ENCODE data around the gene GSKIP.

GSKIP gene

DNA sequence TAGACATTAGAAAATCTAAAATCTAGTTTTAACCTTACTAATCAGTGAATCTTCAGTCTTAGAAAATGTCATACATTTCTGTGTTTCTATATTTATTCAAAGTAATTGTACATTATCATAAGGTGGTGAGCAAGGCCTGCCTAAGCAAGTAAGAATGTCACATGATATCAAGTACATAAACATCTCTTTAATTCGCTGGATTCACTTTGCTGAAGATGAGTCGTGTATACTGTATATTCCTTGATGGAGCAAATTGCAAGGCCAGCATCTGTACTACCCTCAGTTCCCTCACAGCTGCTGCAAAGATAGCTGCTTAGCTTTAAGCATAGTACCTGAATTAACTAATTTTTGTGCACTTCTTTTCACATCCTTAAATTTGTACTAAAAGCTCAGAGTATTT lies 20.1 kb downstream of the GSKIP start:
- DNase-seq = no peak

DNA sequence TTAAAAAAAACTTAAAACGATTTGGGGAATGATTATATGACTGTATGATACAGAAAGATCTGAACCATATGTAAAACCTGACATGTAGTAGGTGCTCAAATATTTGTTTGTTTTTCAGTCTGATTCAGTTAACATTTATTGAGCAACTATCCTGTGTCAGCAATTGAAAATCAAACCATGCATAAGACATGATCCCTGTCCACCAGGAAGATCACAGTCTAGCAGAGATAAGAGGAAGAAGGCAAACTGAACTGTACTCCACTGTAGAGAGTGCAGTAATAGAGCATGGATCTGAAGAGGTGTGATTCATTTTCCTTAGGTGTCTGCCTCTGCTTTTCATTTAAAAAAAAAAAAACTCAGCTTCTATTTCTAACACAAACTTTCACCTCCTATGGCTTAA lies 20.7 kb downstream of the GSKIP start:
- no peak for DNase-seq

DNA sequence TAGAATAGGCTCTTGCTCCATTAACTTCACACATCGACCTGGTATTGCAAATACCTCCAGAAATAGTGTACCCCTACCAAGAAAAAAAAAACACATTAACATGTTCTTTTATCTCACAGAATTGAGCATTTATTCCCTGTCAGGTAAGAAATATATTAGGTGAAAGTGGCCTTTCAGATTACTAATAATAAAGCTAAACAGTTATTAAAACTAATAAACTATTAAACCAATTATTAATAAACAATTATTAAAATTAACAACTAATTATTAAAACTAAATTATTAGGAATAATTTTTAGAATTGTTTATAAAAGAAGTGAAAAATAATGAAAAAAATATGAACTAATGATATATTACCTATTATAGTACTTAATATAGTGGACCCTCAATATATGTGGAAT lies 21.4 kb downstream of the GSKIP start:
- no peak for DNase-seq

DNA sequence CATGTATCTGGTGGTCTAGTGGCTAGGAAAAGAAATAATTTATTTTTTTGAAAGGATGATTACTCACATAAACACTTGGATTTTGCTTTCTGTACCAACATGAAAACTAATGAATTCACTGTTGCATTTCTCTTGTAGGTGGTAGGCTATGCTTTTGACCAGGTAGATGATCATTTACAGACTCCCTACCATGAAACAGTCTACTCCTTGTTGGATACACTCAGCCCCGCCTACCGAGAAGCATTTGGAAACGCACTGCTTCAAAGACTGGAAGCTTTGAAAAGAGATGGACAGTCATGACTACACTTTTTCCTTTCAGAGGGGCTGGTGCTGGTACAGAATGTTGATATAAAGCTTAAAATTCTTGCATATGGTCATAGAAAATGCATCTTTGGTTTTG lies 22.1 kb downstream of the GSKIP start:
- DNase-seq = no peak

DNA sequence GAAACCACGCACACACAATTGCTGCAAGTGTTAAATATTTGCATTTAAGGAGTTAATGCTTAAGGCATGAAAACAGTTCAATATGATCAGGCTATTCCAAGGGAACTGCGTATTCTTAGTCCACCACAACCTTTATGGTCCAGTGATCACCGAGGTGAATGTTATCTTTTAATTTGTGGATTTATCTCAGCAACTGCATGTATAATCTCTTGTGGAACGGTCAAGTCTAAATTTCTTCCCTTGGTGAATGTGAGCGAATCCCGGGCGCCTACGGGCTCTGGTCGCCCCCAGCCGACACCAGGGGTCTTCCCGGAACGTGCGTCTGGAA lies 27.6 kb downstream of the GSKIP start:
- no peak for DNase-seq

DNA sequence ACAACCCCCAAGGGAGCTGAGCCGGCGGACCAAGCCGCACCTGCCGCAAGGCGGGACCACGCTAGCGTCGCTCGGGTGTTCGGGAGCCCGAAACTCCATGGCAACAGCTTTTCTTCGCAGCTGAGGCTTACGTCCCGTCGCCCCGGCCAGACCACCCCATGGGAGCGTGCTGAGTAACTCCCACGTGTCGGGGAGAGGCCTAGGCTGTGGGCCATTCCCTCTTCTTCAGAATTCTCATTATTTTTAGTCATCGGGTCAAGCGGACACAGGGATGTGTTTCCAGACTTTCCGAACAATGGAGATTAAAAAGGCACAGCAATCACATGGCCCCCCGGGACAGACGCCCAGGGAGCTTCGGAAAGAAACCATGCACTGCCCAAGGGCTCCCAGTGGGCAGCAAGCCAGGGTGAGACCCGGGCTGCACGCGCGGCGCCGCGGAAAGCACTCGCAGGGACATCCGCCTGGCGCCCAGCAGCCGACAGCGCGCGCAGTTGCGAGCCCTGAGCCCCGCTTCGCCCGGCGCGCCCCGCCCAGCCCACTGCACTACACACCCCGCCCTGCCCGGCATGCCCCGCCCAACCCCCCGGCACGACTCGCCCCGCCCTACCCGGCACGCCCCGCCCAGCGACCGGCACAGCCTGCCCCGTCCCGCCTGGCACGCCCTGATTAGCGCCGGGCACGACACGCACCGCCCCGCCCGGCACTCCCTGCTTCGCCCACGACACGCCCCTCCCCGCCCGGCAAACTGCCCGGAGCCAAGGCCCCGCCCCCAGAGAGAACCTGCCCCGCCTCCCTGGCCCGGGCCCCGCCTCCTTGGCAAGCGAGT lies 28.2 kb downstream of the GSKIP start:
- peak; percentile 89 for DNase-seq

DNA sequence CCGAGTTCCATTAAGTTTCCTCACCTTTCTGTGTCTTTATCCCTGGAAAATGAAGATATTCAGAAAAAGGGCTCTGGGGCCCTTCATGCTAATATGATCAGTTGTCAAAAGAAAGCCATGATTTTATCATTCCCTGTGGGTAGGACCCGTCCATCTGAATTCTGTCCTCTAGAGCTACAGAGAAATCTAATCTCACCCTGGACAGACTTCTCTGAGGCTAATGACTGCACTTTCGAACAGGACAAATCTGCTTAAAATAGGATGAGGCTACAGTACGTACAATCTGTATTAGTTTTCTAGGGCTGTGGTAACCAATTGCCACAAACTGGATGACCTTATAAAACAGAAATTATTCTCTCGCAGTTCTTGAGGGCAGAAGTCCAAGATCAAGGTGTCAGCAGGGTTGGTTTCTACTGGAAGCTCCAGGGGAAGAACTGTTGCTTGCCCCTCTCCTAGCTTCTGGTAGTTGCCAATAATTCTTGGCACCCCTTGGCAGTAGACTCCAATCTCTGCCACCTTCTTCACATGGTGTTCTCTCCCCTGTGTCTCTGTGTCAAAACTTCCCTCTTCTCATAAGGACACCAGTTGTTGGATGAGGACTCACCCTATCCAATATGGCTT lies 29.9 kb downstream of the GSKIP start:
- no peak for DNase-seq

DNA sequence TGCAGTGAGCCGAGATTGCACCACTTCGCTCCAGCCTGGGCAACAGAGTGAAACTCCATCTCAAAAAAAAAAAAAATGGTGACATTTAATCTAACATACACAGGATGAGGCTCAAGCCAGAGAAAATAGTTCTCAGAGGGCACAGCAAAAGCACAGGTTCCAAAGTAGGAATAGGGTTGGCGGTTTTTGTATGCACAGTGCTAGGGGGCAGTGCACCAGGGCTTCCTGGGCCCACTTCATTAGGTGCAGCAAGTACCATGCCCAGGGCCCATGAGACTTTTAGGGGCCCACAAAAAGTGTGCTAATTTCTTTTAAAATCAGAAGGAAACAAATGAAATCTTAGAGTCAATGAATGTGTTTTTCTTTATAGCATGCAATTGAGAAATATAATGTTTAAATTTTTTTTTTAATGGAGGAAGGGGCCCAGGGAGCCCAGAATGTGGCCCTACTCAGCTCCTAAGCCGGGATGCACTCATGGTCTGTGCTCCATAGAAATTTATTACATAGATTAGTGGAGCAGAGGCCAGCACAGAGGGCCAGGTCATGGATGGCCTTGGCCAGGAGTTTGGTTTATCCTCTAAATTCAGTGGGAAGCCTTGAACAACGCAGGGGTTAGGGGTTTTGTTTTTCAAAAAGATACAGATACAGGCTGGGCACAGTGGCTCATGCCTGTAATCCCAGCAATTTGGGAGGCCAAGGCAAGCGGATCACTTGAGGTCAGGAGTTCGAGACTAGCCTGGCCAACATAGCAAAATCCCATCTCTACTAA lies 30.9 kb downstream of the GSKIP start:
- no peak for DNase-seq

DNA sequence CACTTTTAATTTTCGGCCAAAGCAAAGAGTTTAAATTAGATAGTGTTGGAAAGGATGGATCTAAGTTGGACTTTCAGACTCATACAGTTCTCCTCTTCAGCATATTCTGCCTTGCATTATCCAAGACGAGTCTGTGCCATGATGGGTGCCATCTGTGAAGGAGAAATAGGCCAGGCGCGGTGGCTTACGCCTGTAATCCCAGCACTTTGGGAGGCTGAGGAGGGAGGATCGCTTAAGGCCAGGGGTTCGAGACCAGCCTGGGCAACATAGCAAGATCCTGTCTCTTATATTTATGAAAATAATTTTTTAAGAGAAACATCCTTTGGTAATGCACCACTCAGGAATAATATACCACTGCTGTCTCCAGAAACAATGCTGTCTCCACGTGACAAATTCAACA lies 35.1 kb downstream of the GSKIP start:
- no peak for DNase-seq

DNA sequence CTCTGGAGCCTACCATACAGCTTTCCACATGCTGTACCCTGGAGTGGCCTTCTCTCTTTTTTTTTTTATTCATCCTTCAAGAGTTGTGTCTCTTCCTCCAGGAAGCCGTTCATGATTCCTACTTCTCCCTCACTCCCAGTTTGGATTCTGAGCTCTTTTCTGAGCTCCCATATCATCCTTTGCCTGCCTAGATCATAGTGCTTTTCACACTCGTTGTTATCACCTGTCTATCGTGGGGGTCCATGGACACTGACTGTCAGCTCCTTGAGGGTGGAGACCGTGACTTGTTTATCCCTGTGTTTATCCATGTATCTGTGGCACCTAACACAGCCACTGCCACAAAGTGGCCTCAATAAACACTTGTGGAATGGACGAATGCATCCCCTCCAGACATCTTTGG lies 35.6 kb downstream of the GSKIP start:
- DNase-seq = no peak

DNA sequence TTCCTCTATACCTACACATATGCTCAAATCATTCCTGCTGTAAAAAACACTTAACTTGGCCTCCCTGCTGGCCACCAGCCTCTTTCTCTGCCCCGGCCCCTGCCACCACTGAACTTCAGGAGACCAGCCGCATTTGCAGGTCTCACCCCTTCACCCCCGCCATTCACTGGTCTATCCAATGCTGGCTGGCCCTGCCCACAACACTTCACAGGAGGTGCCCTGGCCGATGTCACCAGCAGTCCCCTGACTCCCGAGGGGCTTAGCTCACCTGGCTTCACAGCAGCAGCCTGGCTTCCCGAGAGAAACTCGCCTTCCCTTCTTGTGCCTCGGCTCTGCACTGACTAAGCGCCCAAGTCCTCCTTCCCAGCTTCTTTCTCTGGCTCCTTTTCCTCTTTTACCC lies 36.1 kb downstream of the GSKIP start:
- DNase-seq = no peak

DNA sequence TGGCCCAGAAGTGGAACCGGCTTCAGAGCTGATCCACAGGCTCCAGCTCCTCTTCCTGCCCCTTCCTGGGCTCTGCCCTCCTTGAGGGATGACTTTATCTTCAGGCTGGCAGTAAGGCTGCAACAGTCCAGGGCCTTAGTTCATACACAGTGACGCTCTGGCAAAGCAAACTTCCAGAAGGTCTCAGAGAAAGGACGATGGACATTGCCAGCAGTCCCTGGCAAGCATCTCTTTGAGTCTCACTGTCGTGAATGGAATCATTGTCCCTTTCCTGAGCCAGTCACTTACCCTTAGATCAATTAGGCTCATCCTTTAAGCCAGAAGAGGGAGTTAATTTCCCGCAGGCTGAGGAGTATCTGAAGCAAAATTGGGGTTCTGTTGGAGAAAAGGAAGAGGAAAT lies 37.2 kb downstream of the GSKIP start:
- DNase-seq = no peak

DNA sequence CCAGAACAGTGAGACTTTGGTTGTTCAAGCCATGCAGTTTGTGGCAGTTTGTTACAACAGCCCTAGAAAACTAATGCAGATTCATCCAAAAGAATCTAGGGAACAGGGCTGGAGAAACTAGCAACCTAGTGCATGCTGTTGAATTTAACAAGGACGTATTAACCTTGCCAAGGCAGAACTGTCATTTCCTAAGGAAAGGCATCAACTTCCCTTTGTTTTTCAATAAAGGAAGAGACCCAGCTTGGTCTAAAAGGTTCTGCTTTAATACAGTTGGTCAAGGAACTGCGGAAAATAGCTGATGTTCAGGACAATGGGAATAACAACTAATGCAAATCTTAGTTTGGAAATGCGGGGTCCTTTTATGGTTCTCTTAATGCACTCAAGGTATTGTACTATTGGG lies 40.1 kb downstream of the GSKIP start:
- DNase-seq = no peak

DNA sequence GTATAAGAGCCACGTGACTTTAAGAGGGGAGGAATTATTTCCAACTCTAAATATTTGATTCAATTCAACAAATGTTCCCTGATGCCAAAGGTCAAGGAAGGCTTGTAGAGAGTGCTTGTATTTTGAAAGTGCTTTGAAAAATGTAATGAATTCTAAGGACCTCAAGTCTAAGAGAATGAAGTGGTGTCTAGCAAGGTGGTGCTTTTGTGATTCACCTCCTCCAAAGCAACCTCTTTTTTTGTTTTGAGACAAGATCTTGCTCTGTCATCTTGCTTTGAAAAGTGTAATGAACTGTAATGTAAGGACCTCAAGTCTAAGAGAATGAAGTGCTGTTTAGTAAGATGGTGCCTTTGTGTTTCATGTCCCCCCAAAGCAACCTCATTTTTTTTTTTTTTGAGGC lies 42.4 kb downstream of the GSKIP start:
- no peak for DNase-seq

DNA sequence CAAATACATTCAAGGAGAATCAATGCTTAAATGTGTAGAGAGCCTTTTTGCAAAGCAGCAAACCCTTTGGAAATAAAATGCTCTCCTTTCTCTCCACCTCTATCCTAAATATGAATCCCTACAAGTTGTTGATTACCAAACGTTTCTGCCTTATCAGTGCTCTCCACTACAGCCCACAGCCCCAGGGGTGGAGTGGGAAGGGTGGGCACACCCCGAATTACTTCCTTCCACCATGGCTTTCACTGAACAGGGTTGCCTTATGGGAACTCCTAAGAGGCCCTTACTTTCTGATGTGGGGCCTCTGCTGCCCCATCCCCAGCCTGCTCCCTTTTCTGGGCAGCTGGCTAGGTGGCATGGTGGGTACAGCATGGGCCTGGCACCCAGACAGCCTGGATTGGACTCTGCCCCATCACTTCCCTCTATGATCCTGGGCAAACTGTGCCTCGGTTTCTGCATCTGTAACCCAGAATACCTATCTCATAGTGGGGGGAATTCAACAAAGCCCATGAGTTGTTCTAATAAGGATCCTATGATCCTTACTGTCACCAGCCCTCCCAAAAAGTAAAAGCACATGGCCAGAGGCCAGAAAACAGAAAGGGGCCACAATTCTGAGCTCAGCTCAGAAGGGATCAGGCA lies 44.7 kb downstream of the GSKIP start:
- no peak for DNase-seq

DNA sequence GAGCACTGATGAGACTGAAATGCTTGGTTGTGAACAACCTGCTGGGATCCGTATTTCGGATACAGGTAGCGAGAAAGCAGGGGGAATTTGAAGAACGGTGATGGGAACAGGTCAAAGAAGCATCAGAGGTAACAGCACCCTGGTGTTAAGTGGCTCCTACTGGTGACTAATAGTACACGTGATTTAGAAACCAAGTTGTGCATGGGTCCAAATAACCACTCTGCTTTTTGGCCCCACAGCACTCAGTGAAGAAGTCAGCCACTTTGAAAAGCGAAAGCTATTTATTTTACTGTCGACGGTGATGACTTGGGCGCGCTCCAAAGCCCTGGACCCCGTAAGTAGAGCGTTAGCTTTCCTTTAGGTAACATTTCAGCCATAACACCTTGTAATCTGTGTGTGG lies 45.3 kb downstream of the GSKIP start:
- no peak for DNase-seq

DNA sequence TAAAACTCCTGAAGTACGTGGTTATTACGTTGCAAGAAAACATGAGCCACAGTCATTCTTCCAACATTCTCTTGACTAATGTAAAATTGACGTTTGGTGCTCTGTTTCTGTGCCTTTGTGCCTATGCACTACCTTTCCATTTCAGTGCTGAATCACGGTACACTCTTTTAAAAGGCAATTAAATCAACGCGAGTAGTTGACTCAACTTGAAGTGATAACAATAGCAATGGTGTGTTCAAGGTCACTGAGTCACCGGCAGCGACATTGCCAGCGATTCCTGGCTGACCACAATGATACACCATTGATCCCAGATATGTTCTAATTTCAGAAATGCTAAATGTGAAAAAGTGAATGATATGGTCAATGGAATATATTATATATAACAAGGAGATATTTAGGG lies 46.4 kb downstream of the GSKIP start:
- no peak for DNase-seq

DNA sequence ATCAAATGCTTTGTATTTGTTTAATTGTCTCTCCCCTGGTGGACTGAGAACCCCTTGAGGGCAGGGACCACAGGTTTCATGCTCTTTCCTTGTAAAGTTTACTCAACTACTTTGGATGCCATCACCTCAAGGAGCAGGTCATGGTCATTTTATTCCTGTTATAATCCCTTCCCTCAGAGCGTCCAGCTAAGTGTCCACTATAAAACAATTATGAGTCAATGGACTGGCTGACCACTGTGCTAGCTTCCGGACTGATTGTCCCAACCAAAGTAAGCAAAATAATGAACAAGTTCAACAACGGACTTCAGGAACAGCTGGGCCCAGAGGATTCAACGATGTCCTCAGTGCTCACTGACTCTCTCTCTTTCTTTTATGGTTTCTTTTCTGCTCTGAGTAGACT lies 46.8 kb downstream of the GSKIP start:
- no peak for DNase-seq

DNA sequence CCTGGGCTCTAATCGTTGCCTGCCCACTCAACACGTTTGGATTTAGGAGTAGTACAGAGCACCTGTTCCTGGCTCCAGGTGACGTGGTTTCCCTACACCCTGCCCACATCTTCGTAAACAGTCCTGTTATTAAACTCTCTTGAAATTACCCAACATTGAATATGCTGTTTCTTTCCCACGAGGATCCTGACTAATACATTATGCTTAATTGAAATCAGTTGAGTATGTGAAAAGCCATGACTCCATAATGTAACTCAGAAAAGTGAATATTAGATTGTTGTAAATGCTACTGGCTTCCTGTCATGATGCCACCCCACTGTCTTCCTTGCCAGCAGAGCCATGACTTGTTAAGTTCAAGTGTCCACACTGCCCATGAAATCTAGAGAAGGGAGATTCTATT lies 50.2 kb downstream of the GSKIP start:
- no peak for DNase-seq

DNA sequence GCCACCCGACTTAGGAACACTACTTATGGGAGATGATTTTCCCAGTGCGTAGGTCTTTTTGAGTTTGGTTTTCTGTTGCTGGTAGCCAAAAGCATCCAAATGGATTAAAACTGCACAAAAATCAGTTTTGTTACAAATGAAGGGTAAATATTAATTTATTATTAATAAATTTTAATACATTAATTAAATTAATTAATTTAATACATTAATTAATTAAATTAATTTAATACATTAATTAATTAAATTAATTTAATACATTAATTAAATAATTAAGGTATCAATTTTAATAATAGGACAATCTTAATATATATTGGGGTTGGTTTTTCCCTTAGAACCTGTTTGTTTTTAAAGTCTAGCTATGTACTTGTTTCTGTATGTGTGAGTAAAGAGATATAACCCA lies 52.2 kb downstream of the GSKIP start:
- no peak for DNase-seq

DNA sequence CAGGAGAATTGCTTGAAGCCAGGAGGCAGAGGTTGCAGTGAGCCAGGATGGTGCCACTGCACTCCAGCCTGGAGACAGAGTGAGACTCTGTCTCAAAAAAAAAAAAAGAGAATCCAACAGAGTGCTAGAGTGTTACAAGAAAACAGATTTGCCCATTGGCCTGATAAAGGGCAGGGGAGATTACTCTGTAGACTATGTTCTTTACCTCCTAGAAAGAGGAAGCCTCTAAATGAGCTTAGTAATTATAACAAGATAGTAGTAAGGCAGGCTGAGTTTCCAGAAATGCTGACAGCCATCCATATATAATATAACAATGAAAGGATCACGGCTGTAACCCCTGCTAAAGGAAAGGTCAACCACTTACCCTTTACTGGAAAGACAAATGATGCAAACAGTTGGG lies 53.0 kb downstream of the GSKIP start:
- no peak for DNase-seq

DNA sequence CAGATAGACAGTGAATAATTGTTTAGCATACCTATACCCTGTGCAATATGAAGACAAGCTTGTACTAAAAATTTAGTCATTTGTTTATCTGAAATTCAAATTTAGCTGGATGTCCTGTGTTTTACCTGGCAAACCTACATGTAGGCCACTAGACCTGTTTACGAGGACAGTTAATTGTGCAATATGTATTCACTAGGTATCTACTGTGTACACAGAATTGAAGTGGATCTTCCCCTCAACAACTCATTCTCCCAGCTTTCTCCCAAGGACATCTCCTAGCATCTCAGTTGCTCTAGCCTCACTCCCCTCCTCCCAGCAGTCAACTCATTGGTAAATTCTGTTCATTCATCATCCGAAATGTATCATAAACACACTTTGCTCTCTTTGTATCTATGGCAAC lies 53.9 kb downstream of the GSKIP start:
- DNase-seq = no peak

DNA sequence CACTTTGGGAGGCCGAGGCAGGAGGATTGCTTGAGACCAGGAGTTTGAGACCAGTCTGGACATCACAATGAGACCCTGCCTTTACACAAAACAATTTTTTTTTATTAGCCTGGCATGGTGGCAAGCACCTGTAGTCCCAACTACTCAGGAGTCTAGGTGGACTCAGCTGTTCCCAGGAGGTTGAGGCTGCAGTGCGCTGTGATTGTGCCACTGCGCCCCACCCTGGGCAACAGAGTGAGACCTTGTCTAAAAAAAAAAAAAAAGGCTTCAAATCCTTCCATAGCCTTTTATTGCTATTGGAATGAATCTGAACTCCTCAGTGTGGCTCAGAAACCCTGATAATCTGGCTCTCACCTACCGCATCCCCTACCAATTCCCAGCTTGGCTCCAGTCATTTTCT lies 54.7 kb downstream of the GSKIP start:
- no peak for DNase-seq

DNA sequence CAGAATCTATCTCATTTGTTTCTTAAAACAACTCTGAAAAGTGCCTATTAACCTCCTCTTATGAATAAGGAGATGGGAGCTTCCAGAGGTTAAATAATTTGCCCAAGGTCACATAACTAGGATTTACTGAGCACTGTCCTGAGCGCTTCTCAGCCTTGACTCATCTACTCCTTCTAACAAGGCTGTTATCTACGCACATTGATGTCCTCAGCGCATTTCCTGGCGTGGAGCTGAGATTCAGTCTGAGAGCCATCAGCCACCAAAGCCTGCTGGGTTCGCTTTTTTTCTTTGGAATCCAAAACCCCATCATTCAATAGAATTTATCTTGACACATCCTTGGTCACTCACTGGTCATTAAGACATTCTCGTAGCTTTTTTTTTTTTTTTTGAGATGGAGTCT lies 57.9 kb downstream of the GSKIP start:
- no peak for DNase-seq
